GM21786 (cell line): ENCODE results near the gene ISLR2.

ENCODE experiments used
- ATAC-seq: cut with Tn5 transposase; IDR thresholded peaks from one replicate; pipeline ENCODE4 v1.9.1; 2021; ENCODE audit not compliant: unreplicated experiment

Gene ISLR2

DNA sequence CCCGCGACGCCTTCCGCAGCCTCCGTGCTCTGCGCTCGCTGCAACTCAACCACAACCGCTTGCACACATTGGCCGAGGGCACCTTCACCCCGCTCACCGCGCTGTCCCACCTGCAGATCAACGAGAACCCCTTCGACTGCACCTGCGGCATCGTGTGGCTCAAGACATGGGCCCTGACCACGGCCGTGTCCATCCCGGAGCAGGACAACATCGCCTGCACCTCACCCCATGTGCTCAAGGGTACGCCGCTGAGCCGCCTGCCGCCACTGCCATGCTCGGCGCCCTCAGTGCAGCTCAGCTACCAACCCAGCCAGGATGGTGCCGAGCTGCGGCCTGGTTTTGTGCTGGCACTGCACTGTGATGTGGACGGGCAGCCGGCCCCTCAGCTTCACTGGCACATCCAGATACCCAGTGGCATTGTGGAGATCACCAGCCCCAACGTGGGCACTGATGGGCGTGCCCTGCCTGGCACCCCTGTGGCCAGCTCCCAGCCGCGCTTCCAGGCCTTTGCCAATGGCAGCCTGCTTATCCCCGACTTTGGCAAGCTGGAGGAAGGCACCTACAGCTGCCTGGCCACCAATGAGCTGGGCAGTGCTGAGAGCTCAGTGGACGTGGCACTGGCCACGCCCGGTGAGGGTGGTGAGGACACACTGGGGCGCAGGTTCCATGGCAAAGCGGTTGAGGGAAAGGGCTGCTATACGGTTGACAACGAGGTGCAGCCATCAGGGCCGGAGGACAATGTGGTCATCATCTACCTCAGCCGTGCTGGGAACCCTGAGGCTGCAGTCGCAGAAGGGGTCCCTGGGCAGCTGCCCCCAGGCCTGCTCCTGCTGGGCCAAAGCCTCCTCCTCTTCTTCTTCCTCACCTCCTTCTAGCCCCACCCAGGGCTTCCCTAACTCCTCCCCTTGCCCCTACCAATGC, 45.1 kb downstream of the ISLR2 start:
- no peak for ATAC-seq

GRCh38 chr15:74176262-74177214, 46.2 kb downstream of the ISLR2 start:
- no peak for ATAC-seq

GRCh38 chr15:74178326-74179100, 48.1 kb downstream of the ISLR2 start:
- no peak for ATAC-seq

- ATAC-seq = no peak
Observed at GRCh38 chr15:74179101-74179841, 48.9 kb downstream of the ISLR2 start.

DNA sequence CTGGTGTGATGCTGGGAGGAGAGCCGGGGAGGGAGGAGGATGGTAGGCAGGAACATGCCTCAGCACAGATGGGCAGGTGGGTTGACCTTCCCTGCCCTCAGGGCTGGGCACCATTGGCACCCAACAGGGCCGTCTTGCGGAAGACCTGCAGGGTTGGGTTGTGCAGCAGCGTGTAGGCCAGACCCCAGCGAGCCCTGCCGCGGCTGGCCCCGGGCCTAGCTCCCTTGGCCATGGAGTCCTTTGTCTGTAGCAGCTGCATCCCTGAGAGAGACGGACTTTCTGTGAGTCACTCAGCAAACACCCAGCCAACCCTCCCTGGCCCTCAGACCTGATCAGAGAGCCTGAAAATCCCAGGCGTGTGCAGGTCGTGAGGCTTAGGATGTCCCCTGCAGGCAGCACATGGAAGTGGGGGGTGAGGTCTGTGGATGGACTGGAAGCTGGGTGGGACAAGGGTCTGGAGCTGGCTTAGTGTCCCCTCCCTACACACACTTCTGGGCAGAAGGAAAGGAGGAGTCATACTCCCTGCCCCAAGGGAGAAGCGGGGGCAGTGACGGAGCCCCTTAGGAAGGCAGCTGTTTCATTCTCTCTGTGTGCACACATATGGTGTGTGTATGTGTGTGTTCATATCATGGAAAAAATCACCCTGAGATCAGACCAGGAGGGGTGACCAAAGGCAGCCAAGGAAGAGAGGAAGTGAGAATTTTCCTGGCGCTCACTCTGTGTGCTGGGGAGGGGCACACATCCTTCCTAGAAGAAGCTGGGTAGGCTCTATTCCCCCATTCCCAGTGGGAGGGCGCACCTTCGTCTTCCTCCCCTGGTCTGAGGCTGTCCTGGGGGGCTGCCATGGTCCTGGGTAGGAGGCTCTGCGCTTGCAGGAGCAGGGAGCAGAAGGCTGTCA, 49.8 kb downstream of the ISLR2 start:
- ATAC-seq = no peak

- ATAC-seq = no peak
Observed at GRCh38 chr15:74180881-74181602, 50.7 kb downstream of the ISLR2 start.

- ATAC-seq = no peak
Observed at GRCh38 chr15:74182131-74182530, 51.7 kb downstream of the ISLR2 start.

GRCh38 chr15:74184582-74185091, 54.3 kb downstream of the ISLR2 start:
- ATAC-seq = no peak

DNA sequence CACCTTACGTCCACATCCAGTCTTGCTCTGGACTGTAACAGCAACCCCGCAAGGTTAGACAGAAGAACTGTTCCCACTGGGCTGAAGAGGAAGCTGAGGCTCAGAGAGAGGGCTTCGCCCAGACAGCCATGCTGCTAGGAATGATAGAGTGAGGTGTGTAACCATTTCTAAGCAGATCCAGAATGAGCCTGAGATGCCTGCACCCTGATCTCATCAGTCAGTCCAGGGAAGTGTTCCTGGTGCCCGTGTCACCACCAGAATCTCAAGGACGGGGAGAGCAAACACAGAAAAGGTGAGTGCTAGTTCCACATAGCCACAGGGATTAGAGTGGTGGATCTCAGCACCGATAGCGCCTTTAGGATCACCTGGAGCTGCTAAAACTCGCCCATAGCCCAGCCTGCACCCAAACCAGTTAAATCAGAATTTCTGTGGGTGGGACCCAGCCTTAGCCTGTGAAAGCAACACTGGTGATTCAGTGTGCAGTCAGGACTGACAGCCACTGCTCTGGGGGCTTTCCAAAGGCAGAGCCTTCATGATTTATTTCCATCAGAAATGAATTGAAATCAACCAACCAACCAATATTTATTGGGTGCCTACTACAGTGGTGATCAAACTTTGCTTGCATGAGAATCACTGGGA, 55.4 kb downstream of the ISLR2 start:
- no peak for ATAC-seq
